PFSK-1 (cell line): ENCODE data around the gene ANKS1B.

ENCODE experiments used
- FOXP2 ChIP-seq: optimal IDR thresholded peaks from 2 replicates; pipeline ENCODE3; 2011; ENCODE audit warnings: borderline replicate concordance, control low read depth, inconsistent platforms; ENCODE audit not compliant: insufficient read depth; ENCODE audit errors: extremely low read length, extremely low read depth
- POLR2AphosphoS5 ChIP-seq: IDR thresholded peaks from 2 replicates; pipeline ENCODE4 v1.6.1; 2012; ENCODE audit warnings: low read depth, mild to moderate bottlenecking, control low read depth, low read length, moderate library complexity
- SIN3A ChIP-seq: IDR thresholded peaks from 2 replicates; pipeline ENCODE4 v1.6.1; 2012; ENCODE audit warnings: mild to moderate bottlenecking, low read length, moderate library complexity, borderline replicate concordance; ENCODE audit not compliant: insufficient read depth
- TAF1 ChIP-seq: IDR thresholded peaks from 2 replicates; pipeline ENCODE4 v1.6.1; 2012; ENCODE audit warnings: low read length, control low read depth, borderline replicate concordance; ENCODE audit not compliant: insufficient read depth
- TF ChIP-seq, protein P1 (sequence below), 2 experiments: IDR thresholded peaks; 2 replicates each; pipeline versions ENCODE4 v1.6.1 to v1.8.0; 2011 to 2012; ENCODE audit warnings: low read depth in 2 of 2, low read length in 2 of 2, control low read depth in 1 of 2, inconsistent platforms in 1 of 2, mild to moderate bottlenecking in 1 of 2, moderate library complexity in 1 of 2; ENCODE audit not compliant: insufficient read depth in 1 of 2

ANKS1B gene

DNA sequence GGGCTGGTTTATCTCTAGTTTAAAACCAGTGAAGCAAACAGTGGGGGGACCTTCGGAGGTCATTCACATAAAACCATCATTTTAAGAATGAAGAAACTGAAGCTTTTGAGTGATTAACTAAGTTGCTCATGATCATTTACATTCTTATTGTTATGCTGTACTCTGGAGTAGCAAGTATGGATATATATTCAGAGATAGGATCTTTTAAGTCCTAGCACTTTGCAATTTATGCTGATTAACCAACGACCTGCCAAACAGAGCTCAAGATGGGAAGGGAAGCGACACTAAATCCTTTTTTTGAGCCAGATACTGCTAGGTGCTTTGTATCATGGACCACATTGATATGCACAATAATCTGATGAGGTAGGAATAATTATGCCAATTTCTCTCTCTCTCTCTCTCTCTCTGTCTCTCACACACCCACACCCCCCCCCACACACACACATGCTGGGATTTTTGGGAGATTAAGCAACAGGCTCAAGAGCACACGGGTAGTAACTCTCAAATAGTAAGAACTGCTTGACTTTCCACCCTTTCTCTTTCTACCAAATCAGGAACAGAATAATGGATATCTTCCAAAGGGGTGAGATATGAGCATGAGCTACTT is 1036.3 kb downstream of the ANKS1B start:
- TF ChIP-seq, protein P1, sequence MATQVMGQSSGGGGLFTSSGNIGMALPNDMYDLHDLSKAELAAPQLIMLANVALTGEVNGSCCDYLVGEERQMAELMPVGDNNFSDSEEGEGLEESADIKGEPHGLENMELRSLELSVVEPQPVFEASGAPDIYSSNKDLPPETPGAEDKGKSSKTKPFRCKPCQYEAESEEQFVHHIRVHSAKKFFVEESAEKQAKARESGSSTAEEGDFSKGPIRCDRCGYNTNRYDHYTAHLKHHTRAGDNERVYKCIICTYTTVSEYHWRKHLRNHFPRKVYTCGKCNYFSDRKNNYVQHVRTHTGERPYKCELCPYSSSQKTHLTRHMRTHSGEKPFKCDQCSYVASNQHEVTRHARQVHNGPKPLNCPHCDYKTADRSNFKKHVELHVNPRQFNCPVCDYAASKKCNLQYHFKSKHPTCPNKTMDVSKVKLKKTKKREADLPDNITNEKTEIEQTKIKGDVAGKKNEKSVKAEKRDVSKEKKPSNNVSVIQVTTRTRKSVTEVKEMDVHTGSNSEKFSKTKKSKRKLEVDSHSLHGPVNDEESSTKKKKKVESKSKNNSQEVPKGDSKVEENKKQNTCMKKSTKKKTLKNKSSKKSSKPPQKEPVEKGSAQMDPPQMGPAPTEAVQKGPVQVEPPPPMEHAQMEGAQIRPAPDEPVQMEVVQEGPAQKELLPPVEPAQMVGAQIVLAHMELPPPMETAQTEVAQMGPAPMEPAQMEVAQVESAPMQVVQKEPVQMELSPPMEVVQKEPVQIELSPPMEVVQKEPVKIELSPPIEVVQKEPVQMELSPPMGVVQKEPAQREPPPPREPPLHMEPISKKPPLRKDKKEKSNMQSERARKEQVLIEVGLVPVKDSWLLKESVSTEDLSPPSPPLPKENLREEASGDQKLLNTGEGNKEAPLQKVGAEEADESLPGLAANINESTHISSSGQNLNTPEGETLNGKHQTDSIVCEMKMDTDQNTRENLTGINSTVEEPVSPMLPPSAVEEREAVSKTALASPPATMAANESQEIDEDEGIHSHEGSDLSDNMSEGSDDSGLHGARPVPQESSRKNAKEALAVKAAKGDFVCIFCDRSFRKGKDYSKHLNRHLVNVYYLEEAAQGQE (IDR thresholded peaks at IDR 0.05; ENCODE audit: insufficient read depth in 1 of 2, low read depth in 2 of 2, low read length in 2 of 2): no peak
- TF ChIP-seq TAF1 (no peak), SIN3A (no peak), FOXP2 (no peak), POLR2AphosphoS5 (no peak)

DNA sequence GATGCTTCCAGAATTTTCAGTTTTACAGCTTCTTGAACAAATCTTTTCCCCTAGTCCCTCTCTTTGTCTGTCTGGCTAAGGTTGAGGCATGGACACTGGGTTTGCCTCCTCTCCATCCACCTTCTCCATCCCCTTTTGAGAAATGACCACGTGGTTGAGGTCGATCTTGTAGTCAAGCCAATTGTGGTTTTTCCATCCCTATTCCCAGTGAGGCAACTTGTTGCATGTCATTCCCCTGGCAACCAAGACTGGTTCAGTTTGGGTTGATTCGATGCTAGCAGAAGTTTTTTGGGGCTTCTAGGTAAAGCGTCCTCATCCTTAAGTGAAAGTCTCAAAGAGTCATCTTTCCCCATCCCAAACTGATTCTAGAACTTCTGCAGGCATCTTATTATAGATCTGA is 1038.9 kb downstream of the ANKS1B start:
- TF ChIP-seq SIN3A (no peak), TAF1 (no peak), FOXP2 (no peak), POLR2AphosphoS5 (no peak)
- TF ChIP-seq, protein P1 (IDR thresholded peaks at IDR 0.05; ENCODE audit: insufficient read depth in 1 of 2, low read depth in 2 of 2, low read length in 2 of 2): no peak

DNA sequence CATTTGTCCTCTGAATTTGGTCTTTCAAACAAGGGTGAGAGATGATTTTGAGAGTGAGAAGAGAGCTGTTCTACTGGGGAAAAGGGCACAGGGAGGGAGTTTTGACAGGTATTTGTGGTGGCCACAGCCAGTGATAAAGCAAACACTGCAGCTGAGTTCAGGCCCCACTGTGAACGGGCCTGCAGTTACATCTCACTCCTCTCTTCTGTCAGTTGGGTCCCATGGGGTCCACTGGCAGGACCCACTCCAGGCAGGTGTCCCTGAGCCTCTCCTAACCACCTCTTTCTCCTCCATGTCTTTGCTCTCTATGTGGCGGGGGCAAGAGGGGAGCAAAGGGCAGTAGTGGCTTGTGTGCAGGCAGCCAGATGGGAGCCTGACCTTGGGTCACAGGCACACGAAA is 1044.8 kb downstream of the ANKS1B start:
- TF ChIP-seq FOXP2 (no peak), POLR2AphosphoS5 (no peak)

DNA sequence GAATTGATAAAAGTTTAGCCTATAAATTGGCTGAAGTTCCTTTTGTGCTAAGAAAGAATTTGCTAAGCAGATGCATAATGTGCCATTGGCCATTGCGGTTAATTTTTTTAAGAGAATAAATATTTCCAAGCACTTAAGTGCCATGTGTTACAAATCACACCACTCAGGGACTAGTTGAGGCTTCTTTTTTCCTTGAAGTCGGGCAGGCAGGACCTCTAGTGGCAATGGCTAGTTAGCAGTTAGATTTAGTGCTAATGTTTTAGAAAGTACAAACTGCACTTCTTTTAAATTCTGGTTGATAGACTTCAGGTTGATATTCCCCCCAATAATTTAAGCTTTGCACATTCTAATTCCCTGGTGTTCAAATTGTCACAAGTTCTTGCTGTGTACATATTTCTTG is 1045.4 kb downstream of the ANKS1B start:
- TF ChIP-seq FOXP2 (no peak), TAF1 (no peak), POLR2AphosphoS5 (no peak), SIN3A (no peak)
- TF ChIP-seq, protein P1 (IDR thresholded peaks at IDR 0.05; ENCODE audit: insufficient read depth in 1 of 2, low read depth in 2 of 2, low read length in 2 of 2): no peak

DNA sequence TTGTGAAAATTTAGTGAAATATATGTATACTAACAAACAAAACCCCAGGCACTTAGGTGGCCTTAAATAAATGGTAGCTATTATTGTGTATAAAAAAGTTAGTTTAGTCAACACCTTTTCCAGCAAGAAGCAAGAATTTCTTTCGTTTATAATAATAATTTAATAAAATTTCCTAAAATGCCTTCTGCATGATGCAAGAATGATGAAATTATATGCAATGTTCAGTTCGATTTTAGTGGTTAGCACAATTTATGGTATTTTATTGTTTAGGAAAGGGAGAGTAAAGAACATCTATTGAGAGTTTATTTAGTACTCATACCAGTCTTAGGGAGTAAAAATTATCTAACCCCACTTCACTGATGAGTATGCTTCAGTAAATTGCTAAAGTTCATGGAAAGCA is 1048.9 kb downstream of the ANKS1B start:
- TF ChIP-seq, protein P1 (IDR thresholded peaks at IDR 0.05; ENCODE audit: insufficient read depth in 1 of 2, low read depth in 2 of 2, low read length in 2 of 2): no peak
- no peak for TF ChIP-seq POLR2AphosphoS5
- TF ChIP-seq TAF1: no peak
- no peak for TF ChIP-seq FOXP2
- TF ChIP-seq SIN3A: no peak
